Neural cell (in vitro differentiated cells): Measurements from ENCODE around the gene HPS6.

ENCODE experiments used
- CTCF ChIP-seq: fragments of 450-650 bp; IDR thresholded peaks from 2 replicates; pipeline ENCODE4 v1.5.1; 2014; ENCODE audit warnings: antibody characterized with exemption, mild to moderate bottlenecking, moderate library complexity; ENCODE audit not compliant: poor library complexity, severe bottlenecking
- EZH2 ChIP-seq: fragments of 200-600, 300-800 bp; shearing (Covaris generic), sonication (generic); IDR thresholded peaks from 2 replicates; pipeline ENCODE4 v1.6.1; 2014; ENCODE audit warnings: antibody characterized with exemption, low read length, borderline replicate concordance, mild to moderate bottlenecking; ENCODE audit not compliant: insufficient read depth, poor library complexity, severe bottlenecking
- MXI1 ChIP-seq: fragments of 450-650 bp; conservative IDR thresholded peaks from 2 replicates; pipeline ENCODE4 v1.6.1; 2014; ENCODE audit warnings: antibody characterized with exemption, mild to moderate bottlenecking; ENCODE audit not compliant: poor library complexity, severe bottlenecking
- POLR2AphosphoS5 ChIP-seq: IDR thresholded peaks from 2 replicates; pipeline ENCODE4 v1.6.1; 2012
- RAD21 ChIP-seq: fragments of 450-650 bp; conservative IDR thresholded peaks from 2 replicates; pipeline ENCODE4 v1.6.1; 2014; ENCODE audit warnings: antibody characterized with exemption, mild to moderate bottlenecking, moderate library complexity
- REST ChIP-seq: IDR thresholded peaks from 2 replicates; pipeline ENCODE4 v1.6.1; 2012; ENCODE audit warnings: borderline replicate concordance
- TAF1 ChIP-seq: IDR thresholded peaks from 2 replicates; pipeline ENCODE4 v1.6.1; 2012; ENCODE audit warnings: low read depth

GRCh38 chr10:102017295-102017694 lies 47.9 kb upstream of the HPS6 start:
- no peak for TF ChIP-seq RAD21
- no peak for TF ChIP-seq TAF1
- TF ChIP-seq CTCF = no peak
- TF ChIP-seq REST = no peak
- TF ChIP-seq POLR2AphosphoS5 = no peak
- no peak for TF ChIP-seq EZH2
- TF ChIP-seq MXI1 = no peak
